ENCODE measurements around the gene LACRT.
A peak's percentile ranks its signal among the peaks of the same experiment; 100 is the strongest.
"Not testable (repeated sequence)": the region's sequence is repeated elsewhere in the genome, so short reads cannot be mapped to it uniquely, and the experiment has no call there.

The LACRT gene, protein sequence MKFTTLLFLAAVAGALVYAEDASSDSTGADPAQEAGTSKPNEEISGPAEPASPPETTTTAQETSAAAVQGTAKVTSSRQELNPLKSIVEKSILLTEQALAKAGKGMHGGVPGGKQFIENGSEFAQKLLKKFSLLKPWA

DNA sequence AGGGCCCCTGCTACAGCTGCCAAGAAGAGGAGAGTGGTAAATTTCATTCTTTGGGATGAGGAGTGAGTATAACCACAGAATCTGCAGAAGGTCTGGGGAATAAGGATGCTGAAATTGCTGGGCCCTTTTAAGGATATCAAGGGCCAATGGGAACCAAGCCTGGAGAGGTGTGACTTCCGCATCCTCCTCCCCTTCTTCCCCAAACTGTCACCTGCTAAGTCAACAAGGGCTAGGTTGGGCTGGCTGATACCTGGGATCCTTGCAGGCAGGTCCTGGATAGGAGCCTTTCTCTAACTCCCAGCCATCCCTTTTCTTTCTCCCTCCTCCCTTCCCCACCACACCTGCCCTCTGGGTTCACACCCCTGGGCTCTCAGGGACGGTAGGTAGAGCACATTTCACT lies at the start of gene LACRT:
Gene LACRT, minus strand, starts transcription at position 101 of the 400 bp plus-strand sequence. Its CDS starts 54 bp downstream, at position 47.
- Mint-ChIP-seq H3K9me3 (no peaks in the 10 kb centered on the region), H3K36me3 (no peaks in the 10 kb centered on the region), H3K27me3 (peaks cover 36 to 44% of the 10 kb centered on the region in 2 donors), H3K4me1 (peaks cover 7% of the 10 kb centered on the region in 2 donors), H3K27ac (no peak within 1 kb of the TSS), H3K4me3 (no peak within 1 kb of the TSS)
- ATAC-seq (replicated peaks), result no peak
- no peak for DNase-seq

DNA sequence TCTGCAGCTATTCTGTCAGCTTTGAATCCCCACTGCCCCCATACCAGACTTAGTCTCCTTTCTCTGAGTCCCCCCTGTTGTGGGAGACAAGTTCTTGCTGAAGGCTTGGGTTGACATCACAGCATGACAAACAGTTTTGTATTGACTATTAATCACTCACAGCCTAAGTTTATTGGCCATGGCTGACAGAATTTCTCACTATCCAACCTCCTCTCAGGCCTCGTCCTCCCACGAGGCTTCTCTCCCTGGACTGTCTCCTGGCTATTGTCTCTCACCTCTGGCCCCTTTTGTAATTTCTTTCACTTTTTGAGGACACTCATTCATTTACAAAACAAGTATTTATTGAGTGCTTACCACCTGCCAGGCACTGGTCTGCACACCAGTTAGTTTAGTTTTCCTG lies 48.7 kb upstream of the LACRT start:
- Mint-ChIP-seq H3K9me3 (peaks cover 5 to 7% of the 10 kb centered on the region in 2 donors), H3K4me1 (peaks cover 0 to 5% of the 10 kb centered on the region in 2 donors), H3K36me3 (peaks cover 0 to 3% of the 10 kb centered on the region in 2 donors), H3K27me3 (peaks cover 62 to 75% of the 10 kb centered on the region in 2 donors), H3K4me3 (no peak overlapping the region), H3K27ac (no peak overlapping the region)
- ATAC-seq (replicated peaks), result no peak
- no peak for DNase-seq

DNA sequence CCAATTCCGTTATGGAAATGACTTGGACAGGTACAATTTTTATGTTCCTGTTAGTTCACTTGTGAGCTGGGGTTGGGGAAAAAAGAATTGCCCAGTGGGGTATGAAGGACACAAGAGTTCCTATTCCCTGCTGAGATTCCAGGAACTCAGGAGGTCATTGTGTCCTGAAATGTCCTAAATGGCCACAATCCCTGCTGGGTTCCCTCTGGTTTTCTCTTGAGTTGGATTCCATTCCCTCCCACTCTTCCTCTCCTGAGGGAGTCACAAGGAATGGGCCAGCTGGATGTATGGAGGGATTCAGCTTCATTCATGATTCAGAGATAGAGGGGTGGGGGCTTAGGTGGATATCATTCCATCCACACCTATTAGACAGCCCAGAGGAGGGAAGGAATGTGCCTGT lies 48.0 kb upstream of the LACRT start:
- ATAC-seq (replicated peaks), result no peak
- H3K4me3 Mint-ChIP-seq, result no peak overlapping the region
- peaks cover 57 to 74% of the 10 kb centered on the region in 2 donors for H3K27me3 Mint-ChIP-seq

DNA sequence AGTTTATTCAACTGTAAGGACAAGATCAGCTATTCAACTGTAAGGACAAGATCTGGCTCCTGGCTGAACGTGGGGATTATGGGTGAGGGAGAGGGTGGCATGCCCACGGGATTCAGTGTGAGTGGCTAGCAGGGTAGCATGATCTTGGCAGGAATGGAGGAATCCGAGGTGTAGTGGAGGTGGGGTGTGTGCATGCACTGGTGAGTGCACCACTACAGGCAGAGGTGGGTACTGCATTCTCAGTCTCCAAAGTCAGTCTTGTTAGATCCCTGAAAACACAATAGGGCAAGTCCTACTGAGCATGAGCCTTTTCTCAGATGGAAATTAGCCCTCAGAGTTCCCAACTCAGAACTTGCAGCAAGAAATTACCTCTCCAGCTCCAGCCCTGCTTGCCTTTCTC lies 45.7 kb upstream of the LACRT start:
- ATAC-seq (replicated peaks) (peak; percentile 44 to 61), DNase-seq (no peak)
- Mint-ChIP-seq H3K36me3 (no peaks in the 10 kb centered on the region), H3K4me1 (no peaks in the 10 kb centered on the region), H3K27me3 (peaks cover 50 to 69% of the 10 kb centered on the region in 2 donors), H3K4me3 (no peak overlapping the region), H3K9me3 (no peaks in the 10 kb centered on the region), H3K27ac (no peak overlapping the region)

More for the DNA sequence above, 48.0 kb upstream of the LACRT start:
- Mint-ChIP-seq H3K9me3 (peaks cover 4 to 5% of the 10 kb centered on the region in 2 donors), H3K27ac (no peak overlapping the region), H3K4me1 (no peaks in the 10 kb centered on the region), H3K36me3 (peaks cover 0 to 3% of the 10 kb centered on the region in 2 donors)
- DNase-seq, result no peak

DNA sequence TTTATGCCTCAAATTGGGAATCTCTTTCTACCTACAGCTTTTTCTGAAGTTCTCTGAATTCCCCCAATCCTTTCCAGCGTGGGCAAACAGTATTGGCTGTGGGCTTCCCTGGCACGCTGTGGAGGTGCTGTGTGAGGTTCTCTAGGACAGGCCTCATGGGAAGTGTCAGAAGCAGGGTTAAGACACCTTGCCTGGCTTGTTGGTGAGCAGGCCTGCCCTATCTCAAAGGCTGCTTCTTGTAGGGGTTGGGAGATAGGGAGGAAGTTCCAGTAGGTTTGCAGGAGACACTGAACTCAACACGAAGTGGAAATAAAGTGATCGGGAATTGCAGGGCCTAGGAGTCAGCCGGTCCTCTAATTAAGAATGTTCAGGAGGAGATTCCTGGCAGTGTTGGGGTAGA lies 43.4 kb upstream of the LACRT start:
- Mint-ChIP-seq H3K36me3 (no peaks in the 10 kb centered on the region), H3K27me3 (peaks cover 29 to 49% of the 10 kb centered on the region in 2 donors), H3K27ac (no peak overlapping the region), H3K4me1 (no peaks in the 10 kb centered on the region), H3K9me3 (no peaks in the 10 kb centered on the region), H3K4me3 (no peak overlapping the region)
- DNase-seq, result no peak
- no peak for ATAC-seq (replicated peaks)

DNA sequence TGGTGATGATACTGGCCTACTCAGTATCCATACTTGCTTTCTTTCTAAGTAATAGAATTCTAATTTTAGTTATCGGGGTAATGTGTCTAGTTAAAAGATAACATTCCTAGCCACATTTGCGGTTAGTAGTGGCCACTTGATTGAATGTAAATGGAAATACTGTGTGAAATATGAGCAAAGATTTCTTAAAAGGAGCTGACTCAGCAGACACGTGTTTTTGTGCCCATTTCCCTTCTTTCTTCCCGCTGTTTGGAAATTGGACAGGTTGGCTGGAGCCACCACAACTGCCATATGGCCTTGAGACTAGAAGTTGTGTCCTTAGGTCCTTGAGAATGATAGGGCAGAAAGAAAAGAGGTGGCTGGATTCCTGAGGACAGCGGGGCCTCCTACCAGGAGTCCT lies 33.2 kb upstream of the LACRT start:
- Mint-ChIP-seq H3K27me3 (peaks cover 14 to 15% of the 10 kb centered on the region in 2 donors), H3K27ac (no peak overlapping the region), H3K4me3 (no peak overlapping the region), H3K4me1 (no peaks in the 10 kb centered on the region), H3K9me3 (no peaks in the 10 kb centered on the region), H3K36me3 (no peaks in the 10 kb centered on the region)
- no peak for DNase-seq
- no peak for ATAC-seq (replicated peaks)

DNA sequence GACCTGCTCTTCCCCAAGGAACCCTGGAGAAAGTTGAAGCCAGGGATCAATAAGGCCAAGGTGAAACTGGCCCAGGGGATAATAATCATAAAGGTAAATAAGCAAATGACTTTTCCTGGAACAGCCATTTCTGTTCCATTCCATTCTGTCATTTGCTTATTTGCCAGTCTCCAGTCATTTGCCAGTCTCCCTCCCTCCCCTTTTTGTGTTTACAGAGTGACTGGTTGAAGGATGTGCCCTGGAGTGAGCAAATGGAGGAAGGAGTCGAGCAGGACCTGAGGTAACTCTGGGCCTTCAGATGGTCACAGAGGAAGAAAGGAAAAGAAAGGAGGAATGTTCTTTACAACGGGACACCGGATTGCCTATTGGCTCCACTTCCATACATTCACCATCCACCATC lies 31.3 kb upstream of the LACRT start:
- ATAC-seq (replicated peaks) (no peak), DNase-seq (no peak)
- H3K4me1 Mint-ChIP-seq, result no peaks in the 10 kb centered on the region
- H3K4me3 Mint-ChIP-seq, result no peak overlapping the region
- H3K36me3 Mint-ChIP-seq, result no peaks in the 10 kb centered on the region
- peaks cover 11 to 14% of the 10 kb centered on the region in 2 donors for H3K27me3 Mint-ChIP-seq
- H3K9me3 Mint-ChIP-seq, result no peaks in the 10 kb centered on the region
- H3K27ac Mint-ChIP-seq, result no peak overlapping the region

DNA sequence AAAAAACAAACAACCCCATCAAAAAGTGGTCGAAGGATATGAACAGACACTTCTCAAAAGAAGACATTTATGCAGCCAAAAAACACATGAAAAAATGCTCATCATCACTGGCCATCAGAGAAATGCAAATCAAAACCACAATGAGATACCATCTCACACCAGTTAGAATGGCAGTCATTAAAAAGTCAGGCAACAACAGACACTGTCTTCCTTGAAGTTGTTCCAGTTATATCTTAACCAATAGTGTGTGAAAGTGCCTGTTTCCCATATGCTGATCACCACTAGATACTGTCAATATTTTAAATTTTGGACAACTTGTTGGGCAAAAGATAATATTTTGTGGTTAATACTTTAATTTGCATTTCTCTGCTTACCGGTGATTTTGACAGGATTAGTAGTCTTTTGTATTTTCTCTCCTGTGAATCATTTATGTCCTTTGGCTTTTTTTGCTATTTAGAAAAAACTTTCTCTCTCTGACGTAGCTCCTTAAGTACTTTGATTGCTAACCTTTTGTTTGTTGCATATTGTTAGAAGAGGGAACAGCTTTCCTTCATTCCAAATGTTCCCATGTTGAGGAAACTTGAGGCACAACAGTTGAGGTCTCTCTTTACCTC lies 30.4 kb upstream of the LACRT start:
- not testable (repeated sequence) for H3K9me3 Mint-ChIP-seq; H3K4me3 Mint-ChIP-seq; DNase-seq; H3K27ac Mint-ChIP-seq; H3K4me1 Mint-ChIP-seq; H3K36me3 Mint-ChIP-seq; ATAC-seq (replicated peaks)
- H3K27me3 Mint-ChIP-seq, result peaks cover 6 to 11% of the 10 kb centered on the region in 2 donors

DNA sequence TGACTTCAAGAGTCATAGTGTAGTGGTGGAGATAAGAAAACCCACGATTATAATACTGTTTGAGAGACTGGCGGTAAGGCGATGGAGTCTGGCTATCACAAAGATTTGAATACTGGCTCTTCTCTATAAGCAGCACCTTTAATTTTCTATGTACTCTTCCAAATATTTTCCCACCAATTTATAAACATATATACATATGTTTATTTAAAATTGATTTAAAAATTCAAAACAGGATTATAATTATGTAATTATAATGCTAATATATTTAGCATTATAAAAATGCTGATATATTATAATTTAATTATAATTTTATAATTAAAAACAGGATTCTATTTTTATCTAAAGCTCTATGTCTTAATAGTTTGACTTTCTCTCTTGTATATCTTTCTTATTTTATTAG lies 28.9 kb upstream of the LACRT start:
- ATAC-seq (replicated peaks) (no peak), DNase-seq (no peak)
- peaks cover 8 to 17% of the 10 kb centered on the region in 2 donors for H3K27me3 Mint-ChIP-seq
- H3K27ac Mint-ChIP-seq, result no peak overlapping the region
- H3K9me3 Mint-ChIP-seq, result no peaks in the 10 kb centered on the region
- no peaks in the 10 kb centered on the region for H3K36me3 Mint-ChIP-seq
- no peaks in the 10 kb centered on the region for H3K4me1 Mint-ChIP-seq
- no peak overlapping the region for H3K4me3 Mint-ChIP-seq

DNA sequence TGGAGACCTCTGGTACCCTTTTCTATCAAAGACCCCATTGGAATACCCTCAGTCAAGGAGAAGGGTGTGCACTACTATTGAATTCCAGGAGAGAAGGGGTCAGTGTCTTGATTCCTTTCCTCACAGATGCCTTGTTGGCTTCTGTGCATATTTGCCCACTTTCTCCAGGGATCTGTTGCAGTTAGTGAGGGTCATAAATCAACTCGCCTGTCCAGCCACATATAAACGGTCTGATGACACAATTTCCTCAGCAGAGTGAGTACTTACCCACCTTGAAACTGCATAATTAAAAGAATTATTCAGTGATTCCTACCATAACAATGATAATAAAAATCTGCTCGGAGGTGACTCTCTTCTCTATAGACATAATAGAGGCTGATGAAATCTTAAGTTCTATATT lies 27.3 kb upstream of the LACRT start:
- DNase-seq (no peak), ATAC-seq (replicated peaks) (no peak)
- H3K9me3 Mint-ChIP-seq, result no peaks in the 10 kb centered on the region
- H3K4me3 Mint-ChIP-seq, result no peak overlapping the region
- H3K4me1 Mint-ChIP-seq, result no peaks in the 10 kb centered on the region
- H3K27me3 Mint-ChIP-seq, result peaks cover 11 to 29% of the 10 kb centered on the region in 2 donors
- no peaks in the 10 kb centered on the region for H3K36me3 Mint-ChIP-seq
- H3K27ac Mint-ChIP-seq, result no peak overlapping the region

DNA sequence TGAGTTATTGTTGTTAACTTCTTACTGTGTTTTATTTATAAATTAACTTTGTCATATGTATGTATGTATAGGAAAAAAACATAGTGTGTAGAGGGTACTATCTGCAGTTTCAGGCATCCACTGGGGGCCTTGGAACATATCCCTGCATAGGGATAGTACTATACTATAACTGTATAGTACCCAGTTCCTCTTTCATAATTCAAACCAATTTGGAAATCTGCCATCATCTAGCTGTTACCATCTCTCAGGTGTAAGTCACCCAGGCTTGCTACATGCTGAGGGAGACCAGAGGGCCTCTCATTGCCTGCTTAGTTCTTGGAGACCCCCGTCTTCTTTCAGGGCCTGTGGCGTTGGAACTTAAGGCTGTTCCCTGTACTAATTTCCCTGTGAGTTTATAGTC lies 26.4 kb upstream of the LACRT start:
- no peaks in the 10 kb centered on the region for H3K9me3 Mint-ChIP-seq
- DNase-seq (no peak), ATAC-seq (replicated peaks) (peak; percentile 50 to 61)
- H3K4me1 Mint-ChIP-seq, result no peaks in the 10 kb centered on the region
- peaks cover 12 to 29% of the 10 kb centered on the region in 2 donors for H3K27me3 Mint-ChIP-seq
- no peaks in the 10 kb centered on the region for H3K36me3 Mint-ChIP-seq
- no peak overlapping the region for H3K4me3 Mint-ChIP-seq
- H3K27ac Mint-ChIP-seq, result no peak overlapping the region

DNA sequence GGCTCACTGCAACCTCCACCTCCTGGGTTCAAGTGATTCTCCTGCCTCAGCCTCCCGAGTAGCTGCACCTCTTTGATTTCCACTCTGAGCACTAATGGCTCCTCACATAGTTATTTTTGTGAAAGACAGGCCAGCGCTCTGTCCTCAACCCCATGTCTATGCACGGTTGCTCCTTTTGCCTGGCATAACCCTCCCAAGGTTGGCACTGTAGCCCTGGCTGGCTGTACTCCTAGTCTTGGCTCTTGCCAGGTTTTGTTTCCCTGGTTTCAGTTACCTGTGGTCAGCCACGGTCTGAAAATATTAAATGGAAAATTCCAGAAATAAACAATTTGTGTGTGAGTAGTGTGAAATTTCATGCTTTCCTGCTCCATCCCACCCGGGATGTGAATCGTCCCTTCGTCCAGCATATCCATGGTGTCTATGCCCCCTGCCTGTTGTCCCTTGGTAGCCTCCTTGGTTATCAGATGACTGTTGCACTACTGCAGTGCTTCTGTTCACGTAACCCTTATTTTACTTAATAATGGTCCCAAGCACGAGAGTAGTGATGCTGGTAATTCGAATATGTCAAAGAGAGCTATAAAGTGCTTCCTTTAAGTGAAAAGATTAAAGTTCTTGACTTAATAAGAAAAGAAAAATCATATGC lies 25.7 kb upstream of the LACRT start:
- peaks cover 13 to 30% of the 10 kb centered on the region in 2 donors for H3K27me3 Mint-ChIP-seq
- no peak for DNase-seq
- no peak overlapping the region for H3K4me3 Mint-ChIP-seq
- H3K36me3 Mint-ChIP-seq, result no peaks in the 10 kb centered on the region
- no peaks in the 10 kb centered on the region for H3K9me3 Mint-ChIP-seq
- ATAC-seq (replicated peaks), result no peak
- H3K27ac Mint-ChIP-seq, result no peak overlapping the region
- no peaks in the 10 kb centered on the region for H3K4me1 Mint-ChIP-seq

DNA sequence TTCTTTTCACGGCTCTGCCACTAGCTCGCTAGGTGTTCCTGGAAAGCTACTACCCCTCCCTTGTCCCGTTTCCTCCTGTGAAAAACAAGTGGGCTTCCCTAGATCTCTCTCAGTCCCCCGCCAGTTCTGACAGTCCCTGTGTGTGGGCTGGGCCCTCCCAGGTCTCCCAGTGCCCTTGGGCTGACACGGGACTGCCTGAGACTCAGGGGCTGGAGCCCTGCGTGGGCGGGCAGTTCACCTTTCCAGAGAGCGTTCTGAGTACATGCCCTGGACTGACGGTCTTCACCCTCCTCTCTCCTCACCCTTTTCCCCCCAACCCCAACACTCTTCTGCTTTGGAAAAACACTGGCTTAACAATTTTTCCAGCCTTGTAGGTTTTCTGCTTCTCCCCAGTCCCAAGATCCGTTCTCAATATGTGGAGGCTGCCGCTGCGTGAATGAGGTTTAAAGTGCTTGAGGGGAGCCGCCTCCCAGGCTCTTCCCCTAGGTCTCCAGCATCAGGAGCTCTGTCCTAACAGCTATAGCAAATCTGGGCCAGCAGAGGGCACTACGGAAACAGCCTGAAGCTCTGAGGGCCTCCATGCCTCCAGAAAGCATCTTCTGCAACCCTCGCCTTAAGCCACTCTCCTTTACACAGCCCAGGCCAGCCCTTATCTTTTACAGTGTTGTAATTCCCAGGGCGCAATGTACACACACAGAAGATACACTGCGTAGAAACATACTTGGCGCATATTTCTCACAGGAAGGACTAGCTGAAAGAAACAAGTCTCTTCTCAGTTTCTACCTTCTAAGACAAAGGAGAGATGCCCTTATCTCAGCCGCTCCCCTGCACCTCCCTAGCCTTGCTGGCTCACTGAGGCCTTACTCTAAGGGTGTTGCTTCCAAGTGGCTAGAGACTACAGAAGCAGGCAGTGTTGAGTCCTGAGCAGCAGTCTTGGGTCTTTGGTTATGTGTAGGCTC lies 23.9 kb upstream of the LACRT start:
- Mint-ChIP-seq H3K4me3 (no peak overlapping the region), H3K27ac (no peak overlapping the region), H3K27me3 (peaks cover 13 to 30% of the 10 kb centered on the region in 2 donors), H3K36me3 (no peaks in the 10 kb centered on the region), H3K4me1 (no peaks in the 10 kb centered on the region), H3K9me3 (no peaks in the 10 kb centered on the region)
- DNase-seq (peak; percentile 29), ATAC-seq (replicated peaks) (peak; percentile 85 to 86)

DNA sequence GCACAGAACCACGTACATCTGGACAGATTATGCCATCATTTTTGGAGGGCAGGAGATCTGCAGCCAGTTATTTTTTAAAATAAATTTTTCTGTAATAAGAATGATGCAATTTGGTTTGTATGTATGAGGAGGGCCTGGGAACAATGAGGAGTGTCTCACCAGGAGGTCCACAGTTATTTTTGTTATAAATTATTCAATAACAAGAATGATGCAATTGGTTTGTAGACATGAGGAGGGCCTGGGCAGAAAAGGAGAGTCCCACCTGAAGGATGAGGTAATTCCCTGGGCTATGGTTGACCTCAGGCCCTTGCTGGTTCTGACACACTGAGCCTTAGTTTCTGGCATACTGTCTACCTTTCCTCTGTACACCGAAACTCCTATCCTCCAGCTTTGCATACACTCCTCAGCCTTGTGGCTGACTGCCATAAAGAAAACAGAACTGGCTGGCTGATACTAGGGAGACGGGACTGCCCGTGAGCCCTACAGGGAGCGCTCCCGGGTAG lies 22.5 kb upstream of the LACRT start:
- Mint-ChIP-seq H3K9me3 (no peaks in the 10 kb centered on the region), H3K4me1 (no peaks in the 10 kb centered on the region), H3K27me3 (peaks cover 25 to 40% of the 10 kb centered on the region in 2 donors)

More for the DNA sequence above, 22.5 kb upstream of the LACRT start:
- Mint-ChIP-seq H3K4me3 (no peak overlapping the region), H3K27ac (no peak overlapping the region), H3K36me3 (no peaks in the 10 kb centered on the region)
- ATAC-seq (replicated peaks) (no peak), DNase-seq (no peak)

Measured in stimulated activated naive B cell treated with anti-CD40 and anti-IgM and Interleukin-4, amounts not matched to agents 10 μg/mL and 1 μg/mL and 100 μg/mL, for 72 hours (primary cell).